Measurements from ENCODE around the gene GPR83.
A peak's percentile ranks its signal among the peaks of the same experiment; 100 is the strongest.

GRCh38 chr11:94417386-94417987, 16.3 kb upstream of the GPR83 start:
- TF ChIP-seq CTCF (IDR thresholded peaks at IDR 0.05) (peak; percentile 32 to 54 (median 52)), POLR2A (IDR thresholded peaks at IDR 0.05) (no peak)
